ENCODE data around the gene ZBTB47.

ZBTB47 gene

GRCh38 chr3:42714171-42714852 is 60.8 kb downstream of the ZBTB47 start:
- Histone ChIP-seq H3K4me2 (no peak overlapping the region), H3K36me3 (ENCODE audit: insufficient read depth) (no peaks in the 10 kb centered on the region)
- no peak for TF ChIP-seq CTCF (conservative IDR thresholded peaks at IDR 0.05; ENCODE audit: low read depth, low read length)

More at GRCh38 chr3:42714171-42714852, 60.8 kb downstream of the ZBTB47 start:
- no peaks in the 10 kb centered on the region for H3K4me1 ChIP-seq (ENCODE audit: low read depth, poor library complexity, severe bottlenecking)
- no peak overlapping the region for H3K9ac ChIP-seq
- no peak overlapping the region for H2AFZ ChIP-seq (ENCODE audit: low read depth)
- no peak overlapping the region for H3K27ac ChIP-seq
- no peaks in the 10 kb centered on the region for H3K27me3 ChIP-seq (ENCODE audit: insufficient read depth, low read depth)
- no peak overlapping the region for H3K4me3 ChIP-seq (IDR thresholded peaks at IDR 0.05; ENCODE audit: insufficient read depth, low read depth, low read length)
- no peaks in the 10 kb centered on the region for H3K79me2 ChIP-seq (ENCODE audit: insufficient read depth, low read depth)
- no peaks in the 10 kb centered on the region for H4K20me1 ChIP-seq (ENCODE audit: insufficient read depth)
